Glutamatergic neuron (in vitro differentiated cells): ENCODE measurements around the gene CD300A. TPM values are rescaled to one million over a fixed set of nuclear protein-coding genes. Genes with fewer than 3 reads are reported as not detected.
"Not testable (repeated sequence)": the region's sequence is repeated elsewhere in the genome, so short reads cannot be mapped to it uniquely, and the experiment has no call there.

Source experiments
- DNase-seq: peaks from one replicate; pipeline ENCODE4 v3.0.0; 2022
- H3K27ac Mint-ChIP-seq: one replicate; pipeline ENCODE4 v1.8.0; 2020; ENCODE audit warnings: mild to moderate bottlenecking, mixed read lengths, inconsistent platforms; ENCODE audit not compliant: unreplicated experiment
- H3K27me3 Mint-ChIP-seq: one replicate; pipeline ENCODE4 v1.8.0; 2020; ENCODE audit warnings: mild to moderate bottlenecking, moderate library complexity, mixed read lengths, inconsistent platforms; ENCODE audit not compliant: unreplicated experiment
- H3K36me3 Mint-ChIP-seq: one replicate; pipeline ENCODE4 v1.8.0; 2020; ENCODE audit warnings: mild to moderate bottlenecking, mixed read lengths, inconsistent platforms; ENCODE audit not compliant: unreplicated experiment
- H3K4me1 Mint-ChIP-seq: one replicate; pipeline ENCODE4 v1.8.0; 2020; ENCODE audit warnings: mild to moderate bottlenecking, low read depth, mixed read lengths, inconsistent platforms; ENCODE audit not compliant: unreplicated experiment
- H3K4me3 Mint-ChIP-seq: one replicate; pipeline ENCODE4 v1.8.0; 2020; ENCODE audit warnings: mild to moderate bottlenecking, mixed read lengths, inconsistent platforms; ENCODE audit not compliant: unreplicated experiment
- H3K9me3 Mint-ChIP-seq: one replicate; pipeline ENCODE4 v1.8.0; 2020; ENCODE audit warnings: mild to moderate bottlenecking, moderate library complexity, mixed read lengths, inconsistent platforms; ENCODE audit not compliant: unreplicated experiment
- CTCF ChIP-seq: fragments of 200-600 bp; sonication (generic); IDR thresholded peaks from one replicate; pipeline ENCODE4 v1.5.0; 2021; ENCODE audit not compliant: partially characterized antibody, unreplicated experiment
- total RNA-seq: library from RNA; stranded (reverse); fragmentation: NEBNext Ultra II Directional; extraction: Animal tissue kit (Norgen Biotek cat#: 25700); gene quantifications from one replicate; pipeline ENCODE4 v1.2.1, GENCODE V29; 2021; ENCODE audit not compliant: unreplicated experiment

The CD300A gene
- total RNA-seq, 1 donor from 2014 or later = 0.25 TPM

GRCh38 chr17:74502861-74503260 is 36.4 kb downstream of the CD300A start:
- Mint-ChIP-seq H3K27me3 (peaks cover 2% of the 10 kb centered on the region), H3K9me3 (no peaks in the 10 kb centered on the region), H3K27ac (no peak overlapping the region), H3K4me1 (no peaks in the 10 kb centered on the region), H3K36me3 (no peaks in the 10 kb centered on the region), H3K4me3 (no peak overlapping the region)
- TF ChIP-seq CTCF = no peak
- no peak for DNase-seq

GRCh38 chr17:74503949-74504348 is 37.5 kb downstream of the CD300A start:
- H3K36me3 Mint-ChIP-seq, H3K9me3 Mint-ChIP-seq, DNase-seq, H3K27me3 Mint-ChIP-seq, H3K4me1 Mint-ChIP-seq, H3K27ac Mint-ChIP-seq, H3K4me3 Mint-ChIP-seq: not testable (repeated sequence)

GRCh38 chr17:74508156-74508555 is 41.7 kb downstream of the CD300A start:
- TF ChIP-seq CTCF = no peak
- H3K36me3 Mint-ChIP-seq = no peaks in the 10 kb centered on the region
- H3K4me3 Mint-ChIP-seq = no peak overlapping the region
- no peak overlapping the region for H3K27ac Mint-ChIP-seq
- H3K27me3 Mint-ChIP-seq = no peaks in the 10 kb centered on the region
- H3K4me1 Mint-ChIP-seq = no peaks in the 10 kb centered on the region
- no peak for DNase-seq
- H3K9me3 Mint-ChIP-seq = no peaks in the 10 kb centered on the region

GRCh38 chr17:74512036-74512435 is 45.6 kb downstream of the CD300A start:
- DNase-seq = no peak
- Mint-ChIP-seq H3K4me3 (no peak overlapping the region), H3K27me3 (peaks cover 12% of the 10 kb centered on the region), H3K36me3 (peaks cover 12% of the 10 kb centered on the region), H3K9me3 (peaks cover 13% of the 10 kb centered on the region), H3K4me1 (peaks cover 8% of the 10 kb centered on the region), H3K27ac (no peak overlapping the region)
- no peak for TF ChIP-seq CTCF

- Mint-ChIP-seq H3K4me3 (no peak overlapping the region), H3K36me3 (peaks cover 12% of the 10 kb centered on the region), H3K27ac (no peak overlapping the region), H3K4me1 (peaks cover 8% of the 10 kb centered on the region), H3K27me3 (peaks cover 12% of the 10 kb centered on the region), H3K9me3 (peaks cover 13% of the 10 kb centered on the region)
- TF ChIP-seq CTCF = no peak
- no peak for DNase-seq
Observed at GRCh38 chr17:74512624-74513091, 46.2 kb downstream of the CD300A start.
